Mesothelial cell of epicardium (in vitro differentiated cells): Measurements from ENCODE around the gene MYRIP. TPM values are rescaled to one million over a fixed set of nuclear protein-coding genes. Genes with fewer than 3 reads are reported as not detected.

Experiments used
- DNase-seq, 2 experiments: peaks; one replicate each; pipeline ENCODE4 v3.0.0; 2021; ENCODE audit warnings: low spot score in 2 of 2; ENCODE audit not compliant: unreplicated experiment in 2 of 2
- H3K27ac Mint-ChIP-seq: 2 replicates; pipeline ENCODE4 v1.8.0; 2021; ENCODE audit warnings: mixed read lengths
- H3K27me3 Mint-ChIP-seq: 2 replicates; pipeline ENCODE4 v1.8.0; 2021; ENCODE audit warnings: low read depth, mixed read lengths
- H3K36me3 Mint-ChIP-seq: 2 replicates; pipeline ENCODE4 v1.8.0; 2021; ENCODE audit warnings: mixed read lengths
- H3K4me1 Mint-ChIP-seq: 2 replicates; pipeline ENCODE4 v1.8.0; 2021; ENCODE audit warnings: mixed read lengths
- H3K4me3 Mint-ChIP-seq: 2 replicates; pipeline ENCODE4 v1.8.0; 2021; ENCODE audit warnings: mild to moderate bottlenecking, moderate library complexity, mixed read lengths
- H3K9me3 Mint-ChIP-seq: 2 replicates; pipeline ENCODE4 v1.8.0; 2021; ENCODE audit warnings: mixed read lengths
- CTCF ChIP-seq: fragments of 200-600 bp; sonication (generic); IDR thresholded peaks from one replicate; pipeline ENCODE4 v1.5.0; 2021; ENCODE audit warnings: antibody characterized with exemption; ENCODE audit not compliant: unreplicated experiment
- total RNA-seq: library from RNA; stranded (reverse); gene quantifications from 3 replicates; pipeline ENCODE4 v1.2.1, GENCODE V29; 2021

Gene MYRIP
- total RNA-seq, 1 donor from 2014 or later, result 0.63 TPM

DNA sequence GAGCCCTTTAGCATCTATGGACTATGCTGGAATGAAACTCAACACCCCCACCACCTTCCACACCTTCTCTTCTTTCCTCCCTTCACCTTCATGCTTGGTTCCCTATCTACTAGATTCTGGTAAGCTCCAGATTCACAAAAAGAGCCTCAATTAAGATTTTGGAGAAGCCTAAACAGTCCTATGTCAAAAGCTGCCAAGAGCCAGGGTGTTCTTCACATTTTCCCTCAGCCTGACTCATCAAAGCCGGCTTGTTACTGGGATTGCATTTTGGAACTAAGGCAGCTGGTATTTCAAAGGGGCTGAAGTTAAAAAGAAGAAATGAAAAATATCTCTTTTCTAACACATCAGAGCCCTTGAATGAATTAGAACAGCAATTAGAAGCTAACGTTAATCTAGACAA, 247.7 kb downstream of the MYRIP start:
- Mint-ChIP-seq H3K27ac (no peak overlapping the region), H3K4me3 (no peak overlapping the region), H3K27me3 (peaks cover 4% of the 10 kb centered on the region), H3K9me3 (peaks cover 9% of the 10 kb centered on the region), H3K4me1 (peaks cover 3% of the 10 kb centered on the region), H3K36me3 (no peaks in the 10 kb centered on the region)
- TF ChIP-seq CTCF, result no peak
- no peak for DNase-seq

- Mint-ChIP-seq H3K4me3 (no peak overlapping the region), H3K27ac (no peak overlapping the region), H3K27me3 (peaks cover 4% of the 10 kb centered on the region), H3K36me3 (no peaks in the 10 kb centered on the region), H3K9me3 (peaks cover 7% of the 10 kb centered on the region), H3K4me1 (peaks cover 3% of the 10 kb centered on the region)
- DNase-seq, result no peak
- no peak for TF ChIP-seq CTCF
Observed at GRCh38 chr3:40057786-40058185, 248.4 kb downstream of the MYRIP start.

DNA sequence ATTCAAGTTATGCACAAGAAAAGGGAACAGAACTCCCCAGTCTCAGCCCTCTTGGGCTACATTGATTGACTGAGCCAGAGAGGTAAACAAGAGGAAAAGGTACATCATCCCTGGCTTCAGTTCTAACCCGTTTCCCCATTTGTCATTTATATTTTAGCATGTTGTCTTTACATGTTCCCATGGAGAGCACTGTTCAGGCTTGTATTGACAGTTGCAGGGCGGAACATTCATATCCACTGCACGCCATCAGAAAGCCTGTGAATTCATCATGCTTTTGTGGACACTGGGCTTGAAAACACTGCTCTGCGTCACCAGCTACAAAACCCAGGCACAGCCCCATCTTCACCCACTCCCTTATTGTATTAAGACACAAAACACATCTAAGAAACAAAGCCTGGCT, 259.2 kb downstream of the MYRIP start:
- no peak overlapping the region for H3K27ac Mint-ChIP-seq
- peaks cover 6% of the 10 kb centered on the region for H3K4me1 Mint-ChIP-seq
- H3K9me3 Mint-ChIP-seq, result no peaks in the 10 kb centered on the region
- DNase-seq, result no peak
- no peaks in the 10 kb centered on the region for H3K36me3 Mint-ChIP-seq
- no peak overlapping the region for H3K4me3 Mint-ChIP-seq
- H3K27me3 Mint-ChIP-seq, result peaks cover 6% of the 10 kb centered on the region
- TF ChIP-seq CTCF, result no peak

DNA sequence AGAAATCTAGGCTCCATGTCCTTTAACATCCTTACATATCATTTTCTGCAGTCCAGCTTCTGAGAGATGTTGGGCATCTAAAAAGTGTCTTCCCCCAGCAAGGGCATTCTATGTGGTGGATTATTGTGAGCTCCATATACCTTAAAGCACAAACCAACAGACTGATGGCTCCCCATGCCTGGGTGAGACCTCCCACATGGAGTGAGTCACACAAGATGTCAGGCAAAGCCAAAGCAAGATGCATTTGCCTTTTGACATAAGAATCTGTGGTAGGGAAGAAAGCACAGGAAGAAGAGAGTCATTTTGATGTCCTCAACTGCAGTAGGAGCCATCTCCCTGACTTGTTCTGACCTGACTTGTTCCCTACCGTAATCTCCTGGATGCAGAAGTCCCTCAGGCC, 261.4 kb downstream of the MYRIP start:
- no peak for DNase-seq
- H3K4me3 Mint-ChIP-seq, result no peak overlapping the region
- no peaks in the 10 kb centered on the region for H3K9me3 Mint-ChIP-seq
- H3K27me3 Mint-ChIP-seq, result peaks cover 3% of the 10 kb centered on the region
- no peak overlapping the region for H3K27ac Mint-ChIP-seq
- TF ChIP-seq CTCF, result no peak
- peaks cover 7% of the 10 kb centered on the region for H3K4me1 Mint-ChIP-seq
- H3K36me3 Mint-ChIP-seq, result no peaks in the 10 kb centered on the region

- DNase-seq, result no peak
- Mint-ChIP-seq H3K9me3 (no peaks in the 10 kb centered on the region), H3K36me3 (no peaks in the 10 kb centered on the region), H3K27ac (no peak overlapping the region), H3K27me3 (peaks cover 3% of the 10 kb centered on the region), H3K4me1 (peaks cover 7% of the 10 kb centered on the region), H3K4me3 (no peak overlapping the region)
- no peak for TF ChIP-seq CTCF
Observed at GRCh38 chr3:40071683-40072238, 262.4 kb downstream of the MYRIP start.
